GM15510 (cell line): ENCODE data around the gene PTPN2.

Source experiments
- POLR2A ChIP-seq: IDR thresholded peaks from 3 replicates; pipeline ENCODE4 v1.6.1; 2011; ENCODE audit warnings: borderline replicate concordance; ENCODE audit not compliant: insufficient read length; ENCODE audit errors: extremely low read depth

PTPN2 gene

GRCh38 chr18:12820506-12820905 lies 63.5 kb downstream of the PTPN2 start:
- no peak for TF ChIP-seq POLR2A

GRCh38 chr18:12819841-12820240 lies 64.2 kb downstream of the PTPN2 start:
- TF ChIP-seq POLR2A = no peak

GRCh38 chr18:12819322-12819721 lies 64.7 kb downstream of the PTPN2 start:
- TF ChIP-seq POLR2A = no peak

- no peak for TF ChIP-seq POLR2A
Measured at GRCh38 chr18:12818243-12818642, 65.8 kb downstream of the PTPN2 start.

- TF ChIP-seq POLR2A = no peak
Measured at GRCh38 chr18:12816451-12816850, 67.6 kb downstream of the PTPN2 start.

GRCh38 chr18:12811191-12811950 lies 72.7 kb downstream of the PTPN2 start:
- TF ChIP-seq POLR2A = no peak

- no peak for TF ChIP-seq POLR2A
Measured at GRCh38 chr18:12803069-12803936, 80.7 kb downstream of the PTPN2 start.

- no peak for TF ChIP-seq POLR2A
Measured at GRCh38 chr18:12802538-12802937, 81.5 kb downstream of the PTPN2 start.

GRCh38 chr18:12796448-12796847 lies 87.6 kb downstream of the PTPN2 start:
- no peak for TF ChIP-seq POLR2A

GRCh38 chr18:12791610-12792009 lies 92.4 kb downstream of the PTPN2 start:
- TF ChIP-seq POLR2A = no peak

GRCh38 chr18:12786669-12787068 lies 97.4 kb downstream of the PTPN2 start:
- TF ChIP-seq POLR2A = no peak

- no peak for TF ChIP-seq POLR2A
Measured at GRCh38 chr18:12783524-12783923, 100.5 kb downstream of the PTPN2 start.

- no peak for TF ChIP-seq POLR2A
Measured at GRCh38 chr18:12782521-12782920, 101.5 kb downstream of the PTPN2 start.

GRCh38 chr18:12779456-12779855 lies 104.6 kb downstream of the PTPN2 start:
- TF ChIP-seq POLR2A = no peak

- TF ChIP-seq POLR2A = no peak
Measured at GRCh38 chr18:12779043-12779442, 105.0 kb downstream of the PTPN2 start.
